Trophoblast cell (in vitro differentiated cells and primary cell): ENCODE measurements around the gene USB1.

ENCODE experiments used
- DNase-seq, 2 donors: peaks; one replicate each; pipeline ENCODE4 v3.0.0-alpha.2; 2016
- H2AFZ ChIP-seq: 2 replicates; pipeline ENCODE4 v1.6.1; 2013; ENCODE audit warnings: low read length, moderate library complexity, mild to moderate bottlenecking; ENCODE audit not compliant: insufficient read depth, poor library complexity
- H2AK5ac ChIP-seq: 2 replicates; pipeline ENCODE4 v1.6.1; 2013; ENCODE audit warnings: mild to moderate bottlenecking, low read length
- H2BK120ac ChIP-seq: 2 replicates; pipeline ENCODE4 v1.6.1; 2013; ENCODE audit warnings: low read length, mild to moderate bottlenecking, moderate library complexity; ENCODE audit not compliant: insufficient read depth, poor library complexity
- H2BK12ac ChIP-seq: 2 replicates; pipeline ENCODE4 v1.6.1; 2013; ENCODE audit warnings: mild to moderate bottlenecking, low read length, moderate library complexity
- H2BK5ac ChIP-seq: 2 replicates; pipeline ENCODE4 v1.6.1; 2013; ENCODE audit warnings: low read length, low read depth, moderate library complexity, mild to moderate bottlenecking; ENCODE audit not compliant: poor library complexity
- H3K14ac ChIP-seq: 2 replicates; pipeline ENCODE4 v1.6.1; 2013; ENCODE audit warnings: mild to moderate bottlenecking, low read length
- H3K18ac ChIP-seq: 2 replicates; pipeline ENCODE4 v1.6.1; 2013; ENCODE audit warnings: mild to moderate bottlenecking, low read length
- H3K23ac ChIP-seq: 2 replicates; pipeline ENCODE4 v1.6.1; 2013; ENCODE audit warnings: low read length
- H3K27ac ChIP-seq: 2 replicates; pipeline ENCODE4 v1.5.1; 2013; ENCODE audit warnings: low read depth, mild to moderate bottlenecking, inconsistent platforms, low read length, moderate library complexity
- H3K27me3 ChIP-seq: 2 replicates; pipeline ENCODE4 v1.6.1; 2013; ENCODE audit warnings: inconsistent platforms, mild to moderate bottlenecking, low read length, moderate library complexity; ENCODE audit not compliant: insufficient read depth
- H3K36me3 ChIP-seq, 2 experiments: 1 replicate in 1 of 2; 2 replicates in 1 of 2; pipeline ENCODE4 v1.6.1; 2013; ENCODE audit warnings: low read length in 2 of 2, mild to moderate bottlenecking in 2 of 2, moderate library complexity in 1 of 2; ENCODE audit not compliant: insufficient read depth in 2 of 2, control insufficient read depth in 1 of 2
- H3K4ac ChIP-seq: 2 replicates; pipeline ENCODE4 v1.6.1; 2013; ENCODE audit warnings: low read depth, mild to moderate bottlenecking, low read length, moderate library complexity
- H3K4me1 ChIP-seq, 2 experiments: 1 replicate in 1 of 2; 2 replicates in 1 of 2; pipeline ENCODE4 v1.6.1; 2013; ENCODE audit warnings: low read length in 2 of 2, mild to moderate bottlenecking in 2 of 2, moderate library complexity in 1 of 2; ENCODE audit not compliant: insufficient read depth in 2 of 2, control insufficient read depth in 1 of 2
- H3K4me2 ChIP-seq: 2 replicates; pipeline ENCODE4 v1.6.1; 2013; ENCODE audit warnings: inconsistent platforms, mild to moderate bottlenecking, low read length, moderate library complexity
- H3K4me3 ChIP-seq: 2 replicates; pipeline ENCODE4 v1.5.1; 2013; ENCODE audit warnings: mild to moderate bottlenecking, low read depth, low read length, inconsistent platforms
- H3K79me1 ChIP-seq: one replicate; pipeline ENCODE4 v1.6.1; 2013; ENCODE audit warnings: low read length
- H3K79me2 ChIP-seq: 2 replicates; pipeline ENCODE4 v1.6.1; 2013; ENCODE audit warnings: low read length, mild to moderate bottlenecking; ENCODE audit not compliant: control insufficient read depth, insufficient read depth, poor library complexity
- H3K9ac ChIP-seq: 2 replicates; pipeline ENCODE4 v1.6.1; 2013; ENCODE audit warnings: mild to moderate bottlenecking, low read length
- H3K9me3 ChIP-seq: 2 replicates; pipeline ENCODE4 v1.6.1; 2013; ENCODE audit warnings: low read depth, mild to moderate bottlenecking, control low read depth, inconsistent platforms, low read length; ENCODE audit not compliant: insufficient read depth
- H4K12ac ChIP-seq: 2 replicates; pipeline ENCODE4 v1.6.1; 2013; ENCODE audit warnings: low read depth, mild to moderate bottlenecking, low read length, moderate library complexity
- H4K8ac ChIP-seq: 2 replicates; pipeline ENCODE4 v1.6.1; 2013; ENCODE audit warnings: low read depth, mild to moderate bottlenecking, low read length, moderate library complexity
- H4K91ac ChIP-seq: one replicate; pipeline ENCODE4 v1.6.1; 2013; ENCODE audit warnings: low read depth, mild to moderate bottlenecking, low read length, moderate library complexity
- WGBS: extraction: QIAGEN DNeasy Blood & Tissue Kit; methylation state at CpG from one replicate; pipeline ENCODE4 v1.1.7; 2013; ENCODE audit warnings: missing lambda C conversion rate; ENCODE audit not compliant: insufficient read length, insufficient coverage; ENCODE audit errors: extremely low coverage; 5-methylcytosine and 5-hydroxymethylcytosine counted together

USB1 gene

DNA sequence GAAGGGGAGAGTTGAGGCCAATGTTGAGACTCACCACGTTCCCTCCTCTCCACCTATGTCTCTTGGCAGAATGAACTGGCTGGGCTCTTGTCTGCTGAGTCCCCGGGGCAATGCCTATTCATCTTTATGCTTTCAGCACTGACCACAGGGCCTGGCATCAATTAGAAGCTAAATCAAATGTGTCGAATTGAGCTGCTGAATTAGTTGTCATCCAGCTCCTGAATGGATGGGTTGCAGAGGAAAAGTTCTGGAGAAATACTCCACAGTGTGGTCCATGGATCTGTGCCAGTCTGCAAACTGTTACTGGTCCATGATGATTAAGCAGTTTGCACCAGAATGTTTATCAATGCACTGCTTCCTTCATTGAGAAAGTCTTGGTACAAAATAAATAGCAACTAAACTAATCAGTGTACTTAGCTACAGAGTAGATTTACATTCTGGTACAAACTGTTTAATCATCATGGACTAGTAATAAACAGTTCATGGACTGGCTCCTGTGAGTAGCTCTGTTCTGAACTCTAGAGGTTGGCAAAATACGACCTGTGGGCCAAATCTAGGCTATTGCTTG, 34.9 kb upstream of the USB1 start:
- Histone ChIP-seq H3K9ac (no peak overlapping the region), H3K23ac (no peak overlapping the region), H4K8ac (no peak overlapping the region), H3K36me3 (no peaks in the 10 kb centered on the region), H2BK120ac (no peak overlapping the region), H3K27ac (no peak overlapping the region), H3K79me1 (no peaks in the 10 kb centered on the region), H2AK5ac (no peak overlapping the region), H4K91ac (no peak overlapping the region), H3K79me2 (no peaks in the 10 kb centered on the region), H3K14ac (no peak overlapping the region), H3K4me2 (no peak overlapping the region), H3K27me3 (no peaks in the 10 kb centered on the region), H3K9me3 (peaks cover 2% of the 10 kb centered on the region), H4K12ac (no peak overlapping the region), H3K4me3 (no peak overlapping the region), H2AFZ (no peak overlapping the region), H2BK5ac (no peak overlapping the region), H3K4ac (no peak overlapping the region), H3K4me1 (peaks cover 0 to under 1% of the 10 kb centered on the region in 2 experiments), H3K18ac (no peak overlapping the region), H2BK12ac (no peak overlapping the region)
- DNase-seq, result no peak
- no CpG with 5 or more reads among the region's 4 CpGs for WGBS

DNA sequence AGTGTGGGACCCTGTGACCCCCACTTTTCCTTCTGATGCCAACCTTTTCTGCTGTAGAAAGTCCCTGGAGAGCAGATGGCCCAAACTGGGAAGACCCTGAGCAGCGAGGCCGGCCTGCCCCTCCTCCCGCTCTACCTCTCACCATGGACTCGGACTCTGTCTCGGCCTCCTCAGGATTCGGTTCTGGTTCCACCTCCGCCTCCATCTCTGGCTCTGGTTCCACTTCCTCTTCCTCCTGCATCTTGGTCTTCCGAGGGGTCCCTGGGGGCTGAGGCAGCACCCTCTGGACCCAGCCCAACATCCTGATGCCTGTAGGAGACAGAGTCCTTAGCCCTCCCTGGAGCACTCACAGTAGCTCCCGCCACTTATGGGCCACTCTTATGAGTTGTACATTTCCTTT, 34.2 kb upstream of the USB1 start:
- Histone ChIP-seq H3K27ac (no peak overlapping the region), H4K8ac (no peak overlapping the region), H3K79me2 (no peaks in the 10 kb centered on the region), H3K23ac (no peak overlapping the region), H4K91ac (no peak overlapping the region), H3K4ac (no peak overlapping the region), H2AFZ (no peak overlapping the region), H2BK5ac (no peak overlapping the region), H3K36me3 (no peaks in the 10 kb centered on the region), H3K4me2 (no peak overlapping the region), H3K27me3 (no peaks in the 10 kb centered on the region), H3K79me1 (no peaks in the 10 kb centered on the region), H3K4me3 (no peak overlapping the region), H2BK120ac (no peak overlapping the region), H3K9ac (no peak overlapping the region), H3K9me3 (peaks cover 2% of the 10 kb centered on the region), H2BK12ac (no peak overlapping the region), H4K12ac (no peak overlapping the region), H3K14ac (no peak overlapping the region), H2AK5ac (no peak overlapping the region), H3K4me1 (no peaks in the 10 kb centered on the region), H3K18ac (no peak overlapping the region)
- DNase-seq, result no peak
- WGBS, result no CpG with 5 or more reads among the region's 9 CpGs

DNA sequence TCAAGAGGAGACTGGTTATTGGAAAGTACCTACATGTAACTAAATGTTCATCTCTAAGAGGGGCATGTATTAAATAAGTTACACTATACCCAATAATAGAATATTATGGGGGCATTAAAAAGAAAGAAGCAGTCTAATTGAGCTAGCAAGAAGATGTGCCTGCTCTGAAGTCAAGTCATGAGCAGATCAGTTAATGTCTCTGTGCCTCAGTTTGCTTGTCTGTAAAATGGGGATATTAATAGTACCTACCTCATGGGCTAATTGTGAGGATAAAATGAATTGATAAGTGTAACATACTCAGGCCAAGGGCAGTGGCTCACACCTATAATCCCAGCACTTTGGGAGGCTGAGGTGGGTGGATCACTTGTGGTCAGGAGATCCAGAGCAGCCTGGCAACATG, 33.3 kb upstream of the USB1 start:
- H3K18ac ChIP-seq, result no peak overlapping the region
- no peak overlapping the region for H2AK5ac ChIP-seq
- H3K9ac ChIP-seq, result no peak overlapping the region
- H3K4me1 ChIP-seq, result no peaks in the 10 kb centered on the region
- H3K4me2 ChIP-seq, result no peak overlapping the region
- H2BK12ac ChIP-seq, result no peak overlapping the region
- no peaks in the 10 kb centered on the region for H3K36me3 ChIP-seq
- no peaks in the 10 kb centered on the region for H3K79me2 ChIP-seq
- H3K14ac ChIP-seq, result no peak overlapping the region
- H2AFZ ChIP-seq, result no peak overlapping the region
- H2BK5ac ChIP-seq, result no peak overlapping the region
- H3K79me1 ChIP-seq, result no peaks in the 10 kb centered on the region
- H3K4me3 ChIP-seq, result no peak overlapping the region
- H3K27ac ChIP-seq, result no peak overlapping the region
- H4K8ac ChIP-seq, result no peak overlapping the region
- DNase-seq, result no peak
- H4K12ac ChIP-seq, result no peak overlapping the region
- H4K91ac ChIP-seq, result no peak overlapping the region
- H2BK120ac ChIP-seq, result no peak overlapping the region
- no peaks in the 10 kb centered on the region for H3K27me3 ChIP-seq
- no peak overlapping the region for H3K23ac ChIP-seq
- H3K4ac ChIP-seq, result no peak overlapping the region
- peaks cover 2% of the 10 kb centered on the region for H3K9me3 ChIP-seq

DNA sequence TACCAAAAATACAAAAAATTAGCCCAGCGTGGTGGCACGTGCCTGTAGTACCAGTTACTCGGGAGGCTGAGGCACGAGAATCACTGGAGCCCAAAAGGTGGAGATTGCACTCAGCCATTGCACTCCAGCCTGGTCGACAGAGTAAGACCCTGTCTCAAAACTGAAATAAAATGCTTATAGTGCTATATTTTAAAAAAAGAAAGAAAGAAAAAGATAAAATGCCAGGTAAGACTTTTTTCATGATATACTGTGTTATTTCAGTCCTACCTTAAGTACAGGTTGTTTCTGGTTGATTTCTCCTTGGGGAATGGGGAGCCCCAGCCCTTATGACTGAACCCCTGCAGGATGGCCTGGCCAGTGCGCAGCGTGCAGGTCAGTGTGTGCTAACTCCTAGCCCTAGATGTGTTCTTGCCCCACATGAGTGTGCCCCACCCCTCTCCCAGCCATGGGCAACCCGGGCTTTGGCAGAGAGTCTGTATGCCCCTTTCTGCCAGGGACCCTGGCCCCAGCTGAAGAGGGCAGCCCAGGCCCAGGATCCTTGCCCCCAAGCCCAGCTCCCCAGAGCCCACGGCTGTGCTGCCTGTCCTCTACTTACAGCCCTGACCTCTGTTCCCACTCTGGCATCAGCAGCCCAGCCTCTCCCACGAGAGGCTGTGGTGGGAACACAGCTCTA, 31.6 kb upstream of the USB1 start:
- no peaks in the 10 kb centered on the region for H3K4me1 ChIP-seq
- peaks cover 2% of the 10 kb centered on the region for H3K9me3 ChIP-seq
- no peak overlapping the region for H4K12ac ChIP-seq
- no peaks in the 10 kb centered on the region for H3K36me3 ChIP-seq
- H2AK5ac ChIP-seq, result no peak overlapping the region
- H3K79me1 ChIP-seq, result no peaks in the 10 kb centered on the region
- H3K14ac ChIP-seq, result no peak overlapping the region
- H3K4ac ChIP-seq, result no peak overlapping the region
- no peak overlapping the region for H3K27ac ChIP-seq
- no peaks in the 10 kb centered on the region for H3K79me2 ChIP-seq
- no peak overlapping the region for H3K9ac ChIP-seq
- no peak for DNase-seq
- no peaks in the 10 kb centered on the region for H3K27me3 ChIP-seq
- H3K4me3 ChIP-seq, result no peak overlapping the region
- H2AFZ ChIP-seq, result no peak overlapping the region
- no peak overlapping the region for H2BK5ac ChIP-seq
- H2BK120ac ChIP-seq, result no peak overlapping the region
- no peak overlapping the region for H2BK12ac ChIP-seq
- H3K4me2 ChIP-seq, result no peak overlapping the region
- no peak overlapping the region for H3K18ac ChIP-seq
- WGBS, result no CpG with 5 or more reads among the region's 10 CpGs
- H4K8ac ChIP-seq, result no peak overlapping the region
- no peak overlapping the region for H3K23ac ChIP-seq
- H4K91ac ChIP-seq, result no peak overlapping the region
